ENCODE measurements around the gene GRK5.

- TF ChIP-seq EZH2 (IDR thresholded peaks at IDR 0.05; ENCODE audit: borderline replicate concordance, low read depth, low read length, poor library complexity, severe bottlenecking), result no peak
- TF ChIP-seq, protein P1, sequence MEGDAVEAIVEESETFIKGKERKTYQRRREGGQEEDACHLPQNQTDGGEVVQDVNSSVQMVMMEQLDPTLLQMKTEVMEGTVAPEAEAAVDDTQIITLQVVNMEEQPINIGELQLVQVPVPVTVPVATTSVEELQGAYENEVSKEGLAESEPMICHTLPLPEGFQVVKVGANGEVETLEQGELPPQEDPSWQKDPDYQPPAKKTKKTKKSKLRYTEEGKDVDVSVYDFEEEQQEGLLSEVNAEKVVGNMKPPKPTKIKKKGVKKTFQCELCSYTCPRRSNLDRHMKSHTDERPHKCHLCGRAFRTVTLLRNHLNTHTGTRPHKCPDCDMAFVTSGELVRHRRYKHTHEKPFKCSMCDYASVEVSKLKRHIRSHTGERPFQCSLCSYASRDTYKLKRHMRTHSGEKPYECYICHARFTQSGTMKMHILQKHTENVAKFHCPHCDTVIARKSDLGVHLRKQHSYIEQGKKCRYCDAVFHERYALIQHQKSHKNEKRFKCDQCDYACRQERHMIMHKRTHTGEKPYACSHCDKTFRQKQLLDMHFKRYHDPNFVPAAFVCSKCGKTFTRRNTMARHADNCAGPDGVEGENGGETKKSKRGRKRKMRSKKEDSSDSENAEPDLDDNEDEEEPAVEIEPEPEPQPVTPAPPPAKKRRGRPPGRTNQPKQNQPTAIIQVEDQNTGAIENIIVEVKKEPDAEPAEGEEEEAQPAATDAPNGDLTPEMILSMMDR (conservative IDR thresholded peaks at IDR 0.05; ENCODE audit: low read depth, low read length), result no peak
Measured at GRCh38 chr10:119210633-119211032, 3.3 kb downstream of the GRK5 start.
